Measurements from ENCODE around the gene TENM4. TPM values are rescaled to one million over a fixed set of nuclear protein-coding genes. Genes with fewer than 3 reads are reported as not detected.

Gene TENM4
- total and polyA plus RNA-seq, 10 of the 15 experiments (the other 5 are each of a cell fraction or from before 2014, with no cell fraction given): 0.03 to 0.12 (median 0.06) TPM; not detected in 7

DNA sequence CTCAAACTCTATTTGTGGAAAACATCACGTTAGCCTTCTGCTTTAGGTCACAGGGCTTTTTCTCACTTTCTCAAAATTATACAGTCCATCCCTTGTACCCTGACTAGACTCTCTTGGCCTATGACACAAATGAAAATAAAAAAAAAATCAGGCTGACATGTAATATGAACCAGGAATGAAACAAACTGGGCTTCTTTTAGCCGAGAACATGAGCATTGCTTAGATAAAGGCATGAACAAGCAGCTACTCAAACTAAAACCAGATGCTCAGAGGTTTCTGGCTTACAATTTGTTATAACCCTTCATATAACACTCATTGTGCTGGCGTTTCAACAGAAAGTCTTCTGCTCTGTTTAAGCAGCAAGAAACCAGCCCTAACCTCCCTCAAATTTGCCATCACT, 600.6 kb downstream of the TENM4 start (continued):
- TF ChIP-seq, protein P1, sequence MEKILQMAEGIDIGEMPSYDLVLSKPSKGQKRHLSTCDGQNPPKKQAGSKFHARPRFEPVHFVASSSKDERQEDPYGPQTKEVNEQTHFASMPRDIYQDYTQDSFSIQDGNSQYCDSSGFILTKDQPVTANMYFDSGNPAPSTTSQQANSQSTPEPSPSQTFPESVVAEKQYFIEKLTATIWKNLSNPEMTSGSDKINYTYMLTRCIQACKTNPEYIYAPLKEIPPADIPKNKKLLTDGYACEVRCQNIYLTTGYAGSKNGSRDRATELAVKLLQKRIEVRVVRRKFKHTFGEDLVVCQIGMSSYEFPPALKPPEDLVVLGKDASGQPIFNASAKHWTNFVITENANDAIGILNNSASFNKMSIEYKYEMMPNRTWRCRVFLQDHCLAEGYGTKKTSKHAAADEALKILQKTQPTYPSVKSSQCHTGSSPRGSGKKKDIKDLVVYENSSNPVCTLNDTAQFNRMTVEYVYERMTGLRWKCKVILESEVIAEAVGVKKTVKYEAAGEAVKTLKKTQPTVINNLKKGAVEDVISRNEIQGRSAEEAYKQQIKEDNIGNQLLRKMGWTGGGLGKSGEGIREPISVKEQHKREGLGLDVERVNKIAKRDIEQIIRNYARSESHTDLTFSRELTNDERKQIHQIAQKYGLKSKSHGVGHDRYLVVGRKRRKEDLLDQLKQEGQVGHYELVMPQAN (conservative IDR thresholded peaks at IDR 0.05): no peak
- no peak for TF ChIP-seq YBX1 (IDR thresholded peaks at IDR 0.05)
- no peak for TF ChIP-seq ELK1 (IDR thresholded peaks at IDR 0.05; ENCODE audit: low read depth, low read length)
- TF ChIP-seq NFIC (IDR thresholded peaks at IDR 0.05; ENCODE audit: low read depth, low read length): no peak
- TF ChIP-seq GATAD2B (conservative IDR thresholded peaks at IDR 0.05; ENCODE audit: low read depth): no peak
- TF ChIP-seq NR2C1 (IDR thresholded peaks at IDR 0.05): no peak
- TF ChIP-seq SMAD5 (IDR thresholded peaks at IDR 0.05; ENCODE audit: low read depth): no peak
- TF ChIP-seq, protein P2, sequence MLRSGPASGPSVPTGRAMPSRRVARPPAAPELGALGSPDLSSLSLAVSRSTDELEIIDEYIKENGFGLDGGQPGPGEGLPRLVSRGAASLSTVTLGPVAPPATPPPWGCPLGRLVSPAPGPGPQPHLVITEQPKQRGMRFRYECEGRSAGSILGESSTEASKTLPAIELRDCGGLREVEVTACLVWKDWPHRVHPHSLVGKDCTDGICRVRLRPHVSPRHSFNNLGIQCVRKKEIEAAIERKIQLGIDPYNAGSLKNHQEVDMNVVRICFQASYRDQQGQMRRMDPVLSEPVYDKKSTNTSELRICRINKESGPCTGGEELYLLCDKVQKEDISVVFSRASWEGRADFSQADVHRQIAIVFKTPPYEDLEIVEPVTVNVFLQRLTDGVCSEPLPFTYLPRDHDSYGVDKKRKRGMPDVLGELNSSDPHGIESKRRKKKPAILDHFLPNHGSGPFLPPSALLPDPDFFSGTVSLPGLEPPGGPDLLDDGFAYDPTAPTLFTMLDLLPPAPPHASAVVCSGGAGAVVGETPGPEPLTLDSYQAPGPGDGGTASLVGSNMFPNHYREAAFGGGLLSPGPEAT (IDR thresholded peaks at IDR 0.05; ENCODE audit: low read depth): no peak
- no peak for TF ChIP-seq CEBPB (IDR thresholded peaks at IDR 0.05; ENCODE audit: borderline replicate concordance in 1 of 2, low read depth in 2 of 2, low read length in 2 of 2)
- TF ChIP-seq ZBTB33 (IDR thresholded peaks at IDR 0.05): no peak
- no peak for TF ChIP-seq EP300 (IDR thresholded peaks at IDR 0.05; ENCODE audit: borderline replicate concordance in 1 of 2, control insufficient read depth in 1 of 2, low read depth in 2 of 2, low read length in 2 of 2)
- no peak for TF ChIP-seq BHLHE40 (IDR thresholded peaks at IDR 0.05; ENCODE audit: borderline replicate concordance in 1 of 2, low read depth in 2 of 2, low read length in 1 of 2)
- no peak for TF ChIP-seq NFYB (IDR thresholded peaks at IDR 0.05; ENCODE audit: insufficient read depth, low read depth, low read length)
- TF ChIP-seq, protein P3, sequence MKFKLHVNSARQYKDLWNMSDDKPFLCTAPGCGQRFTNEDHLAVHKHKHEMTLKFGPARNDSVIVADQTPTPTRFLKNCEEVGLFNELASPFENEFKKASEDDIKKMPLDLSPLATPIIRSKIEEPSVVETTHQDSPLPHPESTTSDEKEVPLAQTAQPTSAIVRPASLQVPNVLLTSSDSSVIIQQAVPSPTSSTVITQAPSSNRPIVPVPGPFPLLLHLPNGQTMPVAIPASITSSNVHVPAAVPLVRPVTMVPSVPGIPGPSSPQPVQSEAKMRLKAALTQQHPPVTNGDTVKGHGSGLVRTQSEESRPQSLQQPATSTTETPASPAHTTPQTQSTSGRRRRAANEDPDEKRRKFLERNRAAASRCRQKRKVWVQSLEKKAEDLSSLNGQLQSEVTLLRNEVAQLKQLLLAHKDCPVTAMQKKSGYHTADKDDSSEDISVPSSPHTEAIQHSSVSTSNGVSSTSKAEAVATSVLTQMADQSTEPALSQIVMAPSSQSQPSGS (IDR thresholded peaks at IDR 0.05; ENCODE audit: low read length): no peak
